ENCODE results near the gene HDDC3. TPM values are rescaled to one million over a fixed set of nuclear protein-coding genes. Genes with fewer than 3 reads are reported as not detected.
A peak's percentile ranks its signal among the peaks of the same experiment; 100 is the strongest.

Gene HDDC3
- total and polyA plus RNA-seq, 3 donors from 2014 or later = 12.1 to 18.3 (median 16.7) TPM

GRCh38 chr15:90954712-90955623, 22.6 kb upstream of the HDDC3 start, which contains the start of gene RCCD1:
Gene RCCD1 (plus strand): TSS chr15:90954884. CDS start chr15:90956735, 1,851 bp downstream.
- Histone ChIP-seq H3K27me3 (no peaks in the 10 kb centered on the region), H3K9me3 (no peaks in the 10 kb centered on the region), H3K4me1 (peaks cover 19% of the 10 kb centered on the region), H3K36me3 (ENCODE audit: low read depth, missing control alignments) (no peaks in the 10 kb centered on the region), H3K4me3 (peak within 1 kb of the TSS; percentile 55 to 76), H3K27ac (peak within 1 kb of the TSS; percentile 57)
- TF ChIP-seq CTCF (IDR thresholded peaks at IDR 0.05) (no peak), POLR2A (IDR thresholded peaks at IDR 0.05) (no peak)
- intact Hi-C loops (cut with DNase I; ENCODE audit: low total_unique reads) = no loop called here
- WGBS, 2 donors = 2 to 3% methylated on average over 40 to 62 of the region's 69 CpGs
- peak; percentile 97 for DNase-seq

- no peak for DNase-seq
- Histone ChIP-seq H3K27ac (peak overlapping the region in 1 of 2 donors; percentile 57), H3K9me3 (no peaks in the 10 kb centered on the region), H3K27me3 (no peaks in the 10 kb centered on the region), H3K36me3 (ENCODE audit: low read depth, missing control alignments) (no peaks in the 10 kb centered on the region), H3K4me1 (peaks cover 19% of the 10 kb centered on the region), H3K4me3 (peak overlapping the region; percentile 55 to 76)
- intact Hi-C loops (cut with DNase I; ENCODE audit: low total_unique reads) = no loop called here
- TF ChIP-seq CTCF (IDR thresholded peaks at IDR 0.05) (no peak), POLR2A (IDR thresholded peaks at IDR 0.05) (no peak)
- 55 to 57% methylated on average over 16 of the region's 16 CpGs for WGBS, 2 donors
Measured at GRCh38 chr15:90953947-90954711, 21.8 kb upstream of the HDDC3 start.

- Histone ChIP-seq H3K27ac (no peak overlapping the region), H3K4me1 (peaks cover 19% of the 10 kb centered on the region), H3K4me3 (no peak overlapping the region), H3K36me3 (ENCODE audit: low read depth, missing control alignments) (no peaks in the 10 kb centered on the region), H3K27me3 (no peaks in the 10 kb centered on the region), H3K9me3 (no peaks in the 10 kb centered on the region)
- TF ChIP-seq CTCF (IDR thresholded peaks at IDR 0.05) = no peak
- TF ChIP-seq POLR2A (IDR thresholded peaks at IDR 0.05) = no peak
- intact Hi-C loops (cut with DNase I; ENCODE audit: low total_unique reads) = no loop called here
- DNase-seq = no peak
- WGBS, 2 donors = 90 to 94% methylated on average over 12 to 14 of the region's 14 CpGs
Measured at GRCh38 chr15:90952901-90953677, 20.7 kb upstream of the HDDC3 start.

GRCh38 chr15:90950676-90951075, 18.3 kb upstream of the HDDC3 start:
- no peak overlapping the region for H3K4me3 ChIP-seq
- H3K36me3 ChIP-seq (ENCODE audit: low read depth, missing control alignments) = no peaks in the 10 kb centered on the region
- H3K9me3 ChIP-seq = no peaks in the 10 kb centered on the region
- intact Hi-C loops (cut with DNase I; ENCODE audit: low total_unique reads) = no loop called here
- 92 to 99% methylated on average over 6 of the region's 6 CpGs for WGBS, 2 donors
- TF ChIP-seq CTCF (IDR thresholded peaks at IDR 0.05) = no peak
- no peak for TF ChIP-seq POLR2A (IDR thresholded peaks at IDR 0.05)
- no peak for DNase-seq
- peaks cover 5% of the 10 kb centered on the region for H3K4me1 ChIP-seq
- no peak overlapping the region for H3K27ac ChIP-seq
- H3K27me3 ChIP-seq = no peaks in the 10 kb centered on the region

All from testis (tissue), 3 donors.